ENCODE data around the gene FAM200B.
A peak's percentile ranks its signal among the peaks of the same experiment; 100 is the strongest.

FAM200B gene

GRCh38 chr4:15681372-15682241 lies at the start of gene FAM200B:
Gene FAM200B, plus strand, starts transcription at chr4:15681827. Its CDS starts 5,151 bp downstream, at chr4:15686978.
- H3K4me3 Mint-ChIP-seq = peak within 1 kb of the TSS; percentile 96
- peaks cover 39% of the 10 kb centered on the region for H3K4me1 Mint-ChIP-seq (ENCODE audit: low read depth)
- peak within 1 kb of the TSS; percentile 95 for H3K27ac Mint-ChIP-seq
- peaks cover 34% of the 10 kb centered on the region for H3K36me3 Mint-ChIP-seq (ENCODE audit: low read depth)
- peak; percentile 98 for DNase-seq (ENCODE audit: low spot score)
- no peaks in the 10 kb centered on the region for H3K9me3 Mint-ChIP-seq
- no peaks in the 10 kb centered on the region for H3K27me3 Mint-ChIP-seq (ENCODE audit: low read depth)

GRCh38 chr4:15636818-15637217 lies 44.8 kb upstream of the FAM200B start:
- Mint-ChIP-seq H3K27ac (no peak overlapping the region), H3K4me3 (no peak overlapping the region), H3K36me3 (ENCODE audit: low read depth) (peaks cover 48% of the 10 kb centered on the region), H3K4me1 (ENCODE audit: low read depth) (no peaks in the 10 kb centered on the region), H3K27me3 (ENCODE audit: low read depth) (no peaks in the 10 kb centered on the region), H3K9me3 (peaks cover 4% of the 10 kb centered on the region)
- no peak for DNase-seq (ENCODE audit: low spot score)

- Mint-ChIP-seq H3K4me1 (ENCODE audit: low read depth) (no peaks in the 10 kb centered on the region), H3K36me3 (ENCODE audit: low read depth) (peaks cover 36% of the 10 kb centered on the region), H3K27ac (no peak overlapping the region), H3K9me3 (no peaks in the 10 kb centered on the region), H3K4me3 (no peak overlapping the region), H3K27me3 (ENCODE audit: low read depth) (no peaks in the 10 kb centered on the region)
- DNase-seq (ENCODE audit: low spot score) = no peak
These were observed 43.2 kb upstream of the FAM200B start for GRCh38 chr4:15638418-15638817.

- H3K4me3 Mint-ChIP-seq = no peak overlapping the region
- H3K4me1 Mint-ChIP-seq (ENCODE audit: low read depth) = peaks cover 49% of the 10 kb centered on the region
- no peaks in the 10 kb centered on the region for H3K27me3 Mint-ChIP-seq (ENCODE audit: low read depth)
- peaks cover 9% of the 10 kb centered on the region for H3K36me3 Mint-ChIP-seq (ENCODE audit: low read depth)
- no peak overlapping the region for H3K27ac Mint-ChIP-seq
- no peak for DNase-seq (ENCODE audit: low spot score)
- no peaks in the 10 kb centered on the region for H3K9me3 Mint-ChIP-seq
These were observed 33.0 kb upstream of the FAM200B start for GRCh38 chr4:15648600-15648999.

- Mint-ChIP-seq H3K27ac (peak overlapping the region; percentile 56), H3K36me3 (ENCODE audit: low read depth) (peaks cover 8% of the 10 kb centered on the region)
These were observed 31.6 kb upstream of the FAM200B start for GRCh38 chr4:15649914-15650545.

GRCh38 chr4:15651676-15652075 lies 30.0 kb upstream of the FAM200B start:
- peak overlapping the region; percentile 25 for H3K4me3 Mint-ChIP-seq
- no peaks in the 10 kb centered on the region for H3K27me3 Mint-ChIP-seq (ENCODE audit: low read depth)
- no peak for DNase-seq (ENCODE audit: low spot score)
- no peaks in the 10 kb centered on the region for H3K9me3 Mint-ChIP-seq
- H3K4me1 Mint-ChIP-seq (ENCODE audit: low read depth) = peaks cover 56% of the 10 kb centered on the region
- H3K27ac Mint-ChIP-seq = no peak overlapping the region
- H3K36me3 Mint-ChIP-seq (ENCODE audit: low read depth) = peaks cover 10% of the 10 kb centered on the region

More at GRCh38 chr4:15649914-15650545, 31.6 kb upstream of the FAM200B start:
- Mint-ChIP-seq H3K4me3 (peak overlapping the region; percentile 60), H3K9me3 (no peaks in the 10 kb centered on the region), H3K27me3 (ENCODE audit: low read depth) (no peaks in the 10 kb centered on the region), H3K4me1 (ENCODE audit: low read depth) (peaks cover 52% of the 10 kb centered on the region)
- DNase-seq (ENCODE audit: low spot score) = peak; percentile 59

- peaks cover 58% of the 10 kb centered on the region for H3K4me1 Mint-ChIP-seq (ENCODE audit: low read depth)
- peak overlapping the region; percentile 25 for H3K4me3 Mint-ChIP-seq
- peaks cover 13% of the 10 kb centered on the region for H3K36me3 Mint-ChIP-seq (ENCODE audit: low read depth)
- DNase-seq (ENCODE audit: low spot score) = no peak
- H3K9me3 Mint-ChIP-seq = no peaks in the 10 kb centered on the region
- no peaks in the 10 kb centered on the region for H3K27me3 Mint-ChIP-seq (ENCODE audit: low read depth)
- no peak overlapping the region for H3K27ac Mint-ChIP-seq
These were observed 29.4 kb upstream of the FAM200B start for GRCh38 chr4:15652191-15652590.

GRCh38 chr4:15652841-15653240 lies 28.8 kb upstream of the FAM200B start:
- Mint-ChIP-seq H3K4me1 (ENCODE audit: low read depth) (peaks cover 58% of the 10 kb centered on the region), H3K27me3 (ENCODE audit: low read depth) (no peaks in the 10 kb centered on the region), H3K36me3 (ENCODE audit: low read depth) (peaks cover 13% of the 10 kb centered on the region), H3K9me3 (no peaks in the 10 kb centered on the region), H3K4me3 (peak overlapping the region; percentile 98), H3K27ac (no peak overlapping the region)
- no peak for DNase-seq (ENCODE audit: low spot score)

- Mint-ChIP-seq H3K4me1 (ENCODE audit: low read depth) (peaks cover 56% of the 10 kb centered on the region), H3K36me3 (ENCODE audit: low read depth) (peaks cover 13% of the 10 kb centered on the region), H3K27me3 (ENCODE audit: low read depth) (no peaks in the 10 kb centered on the region), H3K9me3 (no peaks in the 10 kb centered on the region), H3K4me3 (peak overlapping the region; percentile 98), H3K27ac (peak overlapping the region; percentile 97)
- no peak for DNase-seq (ENCODE audit: low spot score)
These were observed 28.2 kb upstream of the FAM200B start for GRCh38 chr4:15653420-15653819.

GRCh38 chr4:15653864-15654592 lies 27.6 kb upstream of the FAM200B start:
- Mint-ChIP-seq H3K27me3 (ENCODE audit: low read depth) (no peaks in the 10 kb centered on the region), H3K27ac (peak overlapping the region; percentile 97), H3K4me3 (peak overlapping the region; percentile 98), H3K36me3 (ENCODE audit: low read depth) (peaks cover 13% of the 10 kb centered on the region), H3K9me3 (no peaks in the 10 kb centered on the region), H3K4me1 (ENCODE audit: low read depth) (peaks cover 50% of the 10 kb centered on the region)
- DNase-seq (ENCODE audit: low spot score) = no peak

GRCh38 chr4:15654593-15655222 lies 26.9 kb upstream of the FAM200B start:
- Mint-ChIP-seq H3K36me3 (ENCODE audit: low read depth) (peaks cover 13% of the 10 kb centered on the region), H3K9me3 (no peaks in the 10 kb centered on the region), H3K27ac (peak overlapping the region; percentile 97), H3K4me3 (peak overlapping the region; percentile 98), H3K4me1 (ENCODE audit: low read depth) (peaks cover 45% of the 10 kb centered on the region), H3K27me3 (ENCODE audit: low read depth) (no peaks in the 10 kb centered on the region)
- DNase-seq (ENCODE audit: low spot score) = no peak

GRCh38 chr4:15655223-15656037 lies 26.2 kb upstream of the FAM200B start, which contains the start of gene FBXL5:
Gene FBXL5, minus strand, starts transcription at chr4:15655357. Its CDS starts 70 bp downstream, at chr4:15655287.
- Mint-ChIP-seq H3K36me3 (ENCODE audit: low read depth) (peaks cover 13% of the 10 kb centered on the region), H3K9me3 (no peaks in the 10 kb centered on the region), H3K27me3 (ENCODE audit: low read depth) (no peaks in the 10 kb centered on the region), H3K4me1 (ENCODE audit: low read depth) (peaks cover 39% of the 10 kb centered on the region), H3K27ac (peak within 1 kb of the TSS; percentile 97), H3K4me3 (peak within 1 kb of the TSS; percentile 98)
- peak; percentile 92 for DNase-seq (ENCODE audit: low spot score)

GRCh38 chr4:15656038-15656470 lies 25.6 kb upstream of the FAM200B start:
- peak overlapping the region; percentile 90 for H3K27ac Mint-ChIP-seq
- peaks cover 34% of the 10 kb centered on the region for H3K4me1 Mint-ChIP-seq (ENCODE audit: low read depth)
- H3K9me3 Mint-ChIP-seq = no peaks in the 10 kb centered on the region
- H3K36me3 Mint-ChIP-seq (ENCODE audit: low read depth) = peaks cover 13% of the 10 kb centered on the region
- H3K27me3 Mint-ChIP-seq (ENCODE audit: low read depth) = no peaks in the 10 kb centered on the region
- H3K4me3 Mint-ChIP-seq = peak overlapping the region; percentile 94
- no peak for DNase-seq (ENCODE audit: low spot score)
